HCT116 (cell line): ENCODE data around the gene EMP1. TPM values are rescaled to one million over a fixed set of nuclear protein-coding genes. Genes with fewer than 3 reads are reported as not detected.

ENCODE experiments used
- ATAC-seq: fragments of 200-7000 bp; cut with Tn5 transposase; 2 replicates; pipeline ENCODE4 v1.9.1; 2020; ENCODE audit warnings: mild to moderate bottlenecking, moderate library complexity
- BruUV-seq: library from RNA; stranded (reverse); fragments of 400-500 nt; replicated peaks from 2 replicates; lab custom pipeline; 2021; lab: Mats Ljungman, UMichigan
- CTCF ChIA-PET: fragments of 300-600 bp; sonication (Branson Sonifier 250); formaldehyde crosslinking; loops from one replicate; lab custom pipeline; 2021; ENCODE audit warnings: antibody characterized with exemption; lab: Charles Lee
- POLR2A ChIA-PET: fragments of 300-600, 350-600 bp; sonication (Branson Sonifier 250); formaldehyde crosslinking; loops from one replicate; lab custom pipeline; 2021; ENCODE audit warnings: antibody characterized with exemption; lab: Charles Lee
- RAD21 ChIA-PET, 2 experiments: fragments of 300-600 bp; sonication (Branson Sonifier 250); formaldehyde crosslinking; loops; one replicate each; lab custom pipeline; 2023; ENCODE audit warnings: low total read pairs in 2 of 2; ENCODE audit not compliant: uncharacterized antibody in 2 of 2, unreplicated experiment in 2 of 2, low non-redundant PET in 1 of 2; lab: Charles Lee
- DNase-seq: peaks from one replicate; pipeline ENCODE4 v3.0.0-alpha.2; 2010; ENCODE audit warnings: low read depth, low spot score
- H2AFZ ChIP-seq: fragments of 200-600 bp; shearing (Covaris generic), sonication (generic); 2 replicates; pipeline ENCODE4 v1.6.1; 2017; ENCODE audit warnings: low read depth, mixed run types, mixed read lengths, antibody characterized with exemption, low read length; ENCODE audit not compliant: poor library complexity, severe bottlenecking
- H3K27ac ChIP-seq: 2 replicates; pipeline ENCODE4 v1.5.1; 2012; ENCODE audit warnings: low read depth, low read length
- H3K27me3 ChIP-seq: fragments of 200-600 bp; sonication (generic); 2 replicates; pipeline ENCODE4 v1.6.1; 2016; ENCODE audit warnings: mixed run types, low read length, mixed read lengths; ENCODE audit not compliant: insufficient read depth
- H3K36me3 ChIP-seq, 2 experiments: fragments of 200-500 bp in 1 of 2; fragments of 200-600 bp in 1 of 2; sonication (Bioruptor generic) in 1 of 2; sonication (generic) in 1 of 2; 2 replicates each; pipeline versions ENCODE4 v1.5.1 to v1.6.1; 2014 to 2016; ENCODE audit warnings: low read length in 2 of 2, inconsistent platforms in 1 of 2, mixed read lengths in 1 of 2, mixed run types in 1 of 2; ENCODE audit not compliant: insufficient read depth in 2 of 2, control insufficient read depth in 1 of 2
- H3K4me1 ChIP-seq, 2 experiments: fragments of 200-600 bp in 1 of 2; sonication (generic) in 1 of 2; 2 replicates each; pipeline versions ENCODE4 v1.5.1 to v1.6.1; 2012 to 2017; ENCODE audit warnings: low read length in 2 of 2, inconsistent platforms in 1 of 2, mild to moderate bottlenecking in 1 of 2, mixed read lengths in 1 of 2, mixed run types in 1 of 2, moderate library complexity in 1 of 2; ENCODE audit not compliant: insufficient read depth in 2 of 2, control insufficient read depth in 1 of 2
- H3K4me2 ChIP-seq: fragments of 200-600 bp; sonication (generic); 2 replicates; pipeline ENCODE4 v1.6.1; 2017; ENCODE audit warnings: mixed run types, low read length, mixed read lengths
- H3K4me3 ChIP-seq, 2 experiments: fragments of 200-600 bp in 1 of 2; sonication (generic) in 1 of 2; replicated peaks in 1 of 2; 2 replicates each; pipeline ENCODE4 v1.5.1; 2011 to 2016; ENCODE audit warnings: low read length in 2 of 2, control low read depth in 1 of 2, low read depth in 1 of 2, mild to moderate bottlenecking in 1 of 2, mixed read lengths in 1 of 2, mixed run types in 1 of 2
- H3K79me2 ChIP-seq: fragments of 200-600 bp; sonication (generic); 2 replicates; pipeline ENCODE4 v1.6.1; 2017; ENCODE audit warnings: mild to moderate bottlenecking, mixed run types, low read length, moderate library complexity, mixed read lengths; ENCODE audit not compliant: insufficient read depth
- H3K9ac ChIP-seq: fragments of 200-600 bp; sonication (generic); 2 replicates; pipeline ENCODE4 v1.6.1; 2016; ENCODE audit warnings: low read length, mixed read lengths
- H3K9me2 ChIP-seq: fragments of 200-600 bp; sonication (generic), shearing (Covaris generic); 2 replicates; pipeline ENCODE4 v1.6.1; 2017; ENCODE audit warnings: mixed run types, mild to moderate bottlenecking, moderate library complexity; ENCODE audit not compliant: insufficient read depth
- H3K9me3 ChIP-seq, 2 experiments: fragments of 200-500 bp in 1 of 2; fragments of 200-600 bp in 1 of 2; sonication (Bioruptor generic) in 1 of 2; sonication (generic) in 1 of 2; 2 replicates each; pipeline ENCODE4 v1.6.1; 2014 to 2017; ENCODE audit warnings: low read length in 2 of 2, mixed read lengths in 2 of 2, inconsistent platforms in 1 of 2, low read depth in 1 of 2, mild to moderate bottlenecking in 1 of 2, mixed run types in 1 of 2, moderate library complexity in 1 of 2; ENCODE audit not compliant: control insufficient read depth in 1 of 2, insufficient read depth in 1 of 2
- H4K20me1 ChIP-seq: fragments of 200-600 bp; sonication (generic), shearing (Covaris generic); 2 replicates; pipeline ENCODE4 v1.6.1; 2017; ENCODE audit warnings: mixed run types, mild to moderate bottlenecking, moderate library complexity; ENCODE audit not compliant: insufficient read depth
- CBX3 ChIP-seq: IDR thresholded peaks from 2 replicates; pipeline ENCODE4 v1.6.1; 2012; ENCODE audit warnings: low read depth
- ELF1 ChIP-seq: IDR thresholded peaks from 2 replicates; pipeline ENCODE4 v1.6.1; 2012; ENCODE audit warnings: low read depth, borderline replicate concordance
- EZH2 ChIP-seq: fragments of 200-600 bp; sonication (generic); IDR thresholded peaks from 2 replicates; pipeline ENCODE4 v1.6.1; 2017; ENCODE audit warnings: antibody characterized with exemption, mixed run types
- EZH2phosphoT487 ChIP-seq: fragments of 200-600 bp; IDR thresholded peaks from 2 replicates; pipeline ENCODE4 v1.6.1; 2018; ENCODE audit warnings: antibody characterized with exemption, borderline replicate concordance
- MAX ChIP-seq: IDR thresholded peaks from 2 replicates; pipeline ENCODE4 v1.6.1; 2012
- POLR2A ChIP-seq: IDR thresholded peaks from 2 replicates; pipeline ENCODE4 v1.7.0; 2011; ENCODE audit warnings: borderline replicate concordance; ENCODE audit not compliant: insufficient read depth, insufficient read length; ENCODE audit errors: extremely low read depth
- RAD21 ChIP-seq: IDR thresholded peaks from 2 replicates; pipeline ENCODE4 v1.6.1; 2012; ENCODE audit warnings: low read depth, mild to moderate bottlenecking
- REST ChIP-seq: IDR thresholded peaks from 2 replicates; pipeline ENCODE4 v1.6.1; 2012; ENCODE audit warnings: low read depth
- SIN3A ChIP-seq: IDR thresholded peaks from 2 replicates; pipeline ENCODE4 v1.6.1; 2012; ENCODE audit warnings: low read depth
- SRF ChIP-seq: IDR thresholded peaks from 2 replicates; pipeline ENCODE4 v1.6.1; 2012; ENCODE audit warnings: low read depth
- TCF7L2 ChIP-seq: IDR thresholded peaks from 2 replicates; pipeline ENCODE4 v1.7.0; 2011; ENCODE audit warnings: borderline replicate concordance, inconsistent platforms; ENCODE audit not compliant: insufficient read depth, insufficient read length; ENCODE audit errors: extremely low read depth
- ZFX ChIP-seq: fragments of 450-650 bp; IDR thresholded peaks from 2 replicates; pipeline ENCODE4 v1.6.1; 2017
- ZNF274 ChIP-seq: fragments of 200-500 bp; sonication (Bioruptor generic); IDR thresholded peaks from 2 replicates; pipeline ENCODE4 v1.6.1; 2014; ENCODE audit warnings: mild to moderate bottlenecking, low read depth, low read length, inconsistent platforms
- intact Hi-C: fragments of 100-400 bp; cut with micrococcal nuclease; formaldehyde crosslinking; loops from 2 replicates; pipeline ENCODE4 v1.10.0; 2022
- total RNA-seq: library from RNA; stranded (reverse); gene quantifications from one replicate; pipeline ENCODE4 v1.2.1, GENCODE V29; 2021; ENCODE audit not compliant: unreplicated experiment
- TF ChIP-seq, protein P1 (sequence below), 3 experiments: fragments of 200-600 bp in 1 of 3; sonication (generic) in 1 of 3; IDR thresholded peaks in 2 of 3; conservative IDR thresholded peaks in 1 of 3; 2 replicates each; pipeline ENCODE4 v1.5.1; 2012 to 2017; ENCODE audit warnings: low read depth in 2 of 3, low read length in 2 of 3, antibody characterized with exemption in 1 of 3, borderline replicate concordance in 1 of 3, control low read depth in 1 of 3, mild to moderate bottlenecking in 1 of 3, mixed read lengths in 1 of 3, mixed run types in 1 of 3, moderate library complexity in 1 of 3; ENCODE audit not compliant: insufficient read depth in 1 of 3

EMP1 gene
- total RNA-seq, 1 experiment from 2014 or later: 110 TPM

DNA sequence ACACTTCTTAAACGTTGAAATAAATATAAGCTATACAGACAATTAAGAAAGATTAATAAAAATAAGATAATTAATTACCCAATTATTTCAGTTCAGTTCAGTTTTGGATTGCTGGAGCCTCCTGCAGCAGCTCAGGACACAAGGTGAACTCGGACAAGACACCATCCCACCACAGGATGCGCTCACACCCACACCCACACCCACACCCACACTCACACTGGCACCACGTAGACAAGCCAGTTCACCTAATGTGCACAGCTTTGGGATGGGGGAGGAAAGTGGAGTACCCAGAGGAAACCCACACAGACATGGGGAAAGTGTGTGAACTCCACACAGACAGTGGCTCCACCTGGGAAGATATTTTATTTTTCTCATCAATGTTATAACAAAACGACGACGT lies 32.1 kb downstream of the EMP1 start:
- H3K9ac ChIP-seq: no peak overlapping the region
- no peaks in the 10 kb centered on the region for H3K27me3 ChIP-seq
- ChIA-PET POLR2A (no interaction called here), CTCF (no interaction called here), RAD21 (no interaction called here)
- no peak overlapping the region for H3K27ac ChIP-seq
- intact Hi-C loops: no loop called here
- no peaks in the 10 kb centered on the region for H4K20me1 ChIP-seq
- H3K79me2 ChIP-seq: no peaks in the 10 kb centered on the region
- H3K4me1 ChIP-seq: peaks cover 0 to 5% of the 10 kb centered on the region in 2 experiments; a peak in 1 of 4 replicates
- H3K4me3 ChIP-seq: no peak overlapping the region
- H3K9me3 ChIP-seq: no peaks in the 10 kb centered on the region
- no peak overlapping the region for H2AFZ ChIP-seq
- H3K36me3 ChIP-seq: no peaks in the 10 kb centered on the region
- H3K4me2 ChIP-seq: no peak overlapping the region
- no TSS peak for BruUV-seq
- no peak for ATAC-seq
- no peaks in the 10 kb centered on the region for H3K9me2 ChIP-seq
- TF ChIP-seq REST: no peak
- no peak for TF ChIP-seq EZH2
- TF ChIP-seq ELF1: no peak
- no peak for TF ChIP-seq EZH2phosphoT487
- TF ChIP-seq TCF7L2: no peak
- no peak for TF ChIP-seq POLR2A
- no peak for TF ChIP-seq ZFX
- TF ChIP-seq SRF: no peak
- no peak for TF ChIP-seq RAD21
- TF ChIP-seq ZNF274: no peak
- no peak for TF ChIP-seq CBX3
- no peak for TF ChIP-seq MAX
- TF ChIP-seq, protein P1, sequence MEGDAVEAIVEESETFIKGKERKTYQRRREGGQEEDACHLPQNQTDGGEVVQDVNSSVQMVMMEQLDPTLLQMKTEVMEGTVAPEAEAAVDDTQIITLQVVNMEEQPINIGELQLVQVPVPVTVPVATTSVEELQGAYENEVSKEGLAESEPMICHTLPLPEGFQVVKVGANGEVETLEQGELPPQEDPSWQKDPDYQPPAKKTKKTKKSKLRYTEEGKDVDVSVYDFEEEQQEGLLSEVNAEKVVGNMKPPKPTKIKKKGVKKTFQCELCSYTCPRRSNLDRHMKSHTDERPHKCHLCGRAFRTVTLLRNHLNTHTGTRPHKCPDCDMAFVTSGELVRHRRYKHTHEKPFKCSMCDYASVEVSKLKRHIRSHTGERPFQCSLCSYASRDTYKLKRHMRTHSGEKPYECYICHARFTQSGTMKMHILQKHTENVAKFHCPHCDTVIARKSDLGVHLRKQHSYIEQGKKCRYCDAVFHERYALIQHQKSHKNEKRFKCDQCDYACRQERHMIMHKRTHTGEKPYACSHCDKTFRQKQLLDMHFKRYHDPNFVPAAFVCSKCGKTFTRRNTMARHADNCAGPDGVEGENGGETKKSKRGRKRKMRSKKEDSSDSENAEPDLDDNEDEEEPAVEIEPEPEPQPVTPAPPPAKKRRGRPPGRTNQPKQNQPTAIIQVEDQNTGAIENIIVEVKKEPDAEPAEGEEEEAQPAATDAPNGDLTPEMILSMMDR (IDR thresholded peaks at IDR 0.05 in 2 of 3, conservative IDR thresholded peaks at IDR 0.05 in 1 of 3; ENCODE audit: borderline replicate concordance in 1 of 3, insufficient read depth in 1 of 3, low read depth in 2 of 3, low read length in 2 of 3): no peak
- TF ChIP-seq SIN3A: no peak
- DNase-seq: no peak
